GM23338 (cell line): ENCODE results near the gene SLC39A11. TPM values are rescaled to one million over a fixed set of nuclear protein-coding genes. Genes with fewer than 3 reads are reported as not detected.

Experiments
- ATAC-seq: fragments of 200-7000 bp; cut with Tn5 transposase; 3 replicates; pipeline ENCODE4 v1.9.1; 2020
- DNase-seq: peaks from one replicate; pipeline ENCODE4 v3.0.0-alpha.2; 2015; ENCODE audit warnings: low spot score
- H2AFZ ChIP-seq: fragments of 200-600 bp; sonication (generic); 2 replicates; pipeline ENCODE4 v1.8.0; 2016; ENCODE audit warnings: antibody characterized with exemption, mild to moderate bottlenecking, moderate library complexity
- H3F3A ChIP-seq: fragments of 200-600 bp; sonication (generic); replicated peaks from 2 replicates; pipeline ENCODE4 v1.8.0; 2017; ENCODE audit warnings: antibody characterized with exemption, mixed run types, low read depth
- H3K27ac ChIP-seq: fragments of 200-600 bp; sonication (generic); 2 replicates; pipeline ENCODE4 v1.6.1; 2016; ENCODE audit warnings: low read depth
- H3K27me3 ChIP-seq: fragments of 200-600 bp; sonication (generic); 2 replicates; pipeline ENCODE4 v1.8.0; 2016; ENCODE audit warnings: mild to moderate bottlenecking, mixed run types, moderate library complexity; ENCODE audit not compliant: insufficient read depth
- H3K36me3 ChIP-seq: fragments of 200-600 bp; sonication (generic); 2 replicates; pipeline ENCODE4 v1.8.0; 2016; ENCODE audit warnings: mild to moderate bottlenecking; ENCODE audit not compliant: insufficient read depth
- H3K4me1 ChIP-seq: fragments of 200-600 bp; sonication (generic); 2 replicates; pipeline ENCODE4 v1.8.0; 2016; ENCODE audit warnings: mild to moderate bottlenecking, moderate library complexity; ENCODE audit not compliant: insufficient read depth
- H3K4me2 ChIP-seq: fragments of 200-600 bp; sonication (generic); 2 replicates; pipeline ENCODE4 v1.7.1; 2017; ENCODE audit warnings: mixed run types
- H3K4me3 ChIP-seq: fragments of 200-600 bp; sonication (generic); 2 replicates; pipeline ENCODE4 v1.6.1; 2016; ENCODE audit warnings: mixed run types
- H3K79me2 ChIP-seq: fragments of 200-600 bp; sonication (generic); replicated peaks from 2 replicates; pipeline ENCODE4 v1.8.0; 2017; ENCODE audit warnings: mild to moderate bottlenecking; ENCODE audit not compliant: insufficient read depth
- H3K9me2 ChIP-seq: fragments of 200-600 bp; sonication (generic); 2 replicates; pipeline ENCODE4 v1.8.0; 2017; ENCODE audit not compliant: insufficient read depth
- H4K20me1 ChIP-seq: fragments of 200-600 bp; sonication (generic); replicated peaks from 2 replicates; pipeline ENCODE4 v1.8.0; 2017; ENCODE audit warnings: mild to moderate bottlenecking; ENCODE audit not compliant: insufficient read depth
- H3K27ac Mint-ChIP-seq: 2 replicates; pipeline ENCODE4 v1.8.0; 2020; ENCODE audit warnings: inconsistent platforms, mild to moderate bottlenecking, moderate library complexity, mixed read lengths
- H3K27me3 Mint-ChIP-seq: 3 replicates; pipeline ENCODE4 v1.8.0; 2022; ENCODE audit warnings: low read depth, mild to moderate bottlenecking, moderate library complexity, mixed read lengths, inconsistent platforms; ENCODE audit not compliant: insufficient read depth, poor library complexity
- H3K36me3 Mint-ChIP-seq: 3 replicates; pipeline ENCODE4 v1.8.0; 2021; ENCODE audit warnings: low read depth, mild to moderate bottlenecking, inconsistent platforms, moderate library complexity, mixed read lengths
- H3K4me1 Mint-ChIP-seq: 3 replicates; pipeline ENCODE4 v1.8.0; 2020; ENCODE audit warnings: mild to moderate bottlenecking, inconsistent platforms, mixed read lengths
- H3K4me3 Mint-ChIP-seq: 3 replicates; pipeline ENCODE4 v1.8.0; 2021; ENCODE audit warnings: moderate library complexity, mild to moderate bottlenecking, inconsistent platforms, mixed read lengths
- H3K9me3 Mint-ChIP-seq: 3 replicates; pipeline ENCODE4 v1.8.0; 2020; ENCODE audit warnings: moderate library complexity, mild to moderate bottlenecking, inconsistent platforms, mixed read lengths
- CREB1 ChIP-seq: fragments of 250-450 bp; sonication (Bioruptor Pico); IDR thresholded peaks from 2 replicates; pipeline ENCODE4 v1.5.0; 2020; ENCODE audit warnings: low read depth, mild to moderate bottlenecking, moderate library complexity
- CTCF ChIP-seq, 2 experiments: fragments of 200-600 bp in 1 of 2; sonication (generic) in 1 of 2; conservative IDR thresholded peaks; 2 replicates each; pipeline versions ENCODE4 v1.5.1 to v1.6.1; 2016 to 2017; ENCODE audit warnings: antibody characterized with exemption in 2 of 2, low read depth in 2 of 2, mild to moderate bottlenecking in 2 of 2, moderate library complexity in 1 of 2
- EZH2 ChIP-seq: fragments of 200-600 bp; sonication (generic); IDR thresholded peaks from one replicate; pipeline ENCODE4 v1.8.0; 2017; ENCODE audit warnings: antibody characterized with exemption, mild to moderate bottlenecking, low read depth; ENCODE audit not compliant: unreplicated experiment
- EZH2phosphoT487 ChIP-seq: fragments of 200-600 bp; sonication (generic); IDR thresholded peaks from one replicate; pipeline ENCODE4 v1.8.1; 2018; ENCODE audit warnings: antibody characterized with exemption; ENCODE audit not compliant: unreplicated experiment
- JUNB ChIP-seq: IDR thresholded peaks from one replicate; pipeline ENCODE4 v1.6.1; 2016; ENCODE audit warnings: antibody characterized with exemption; ENCODE audit not compliant: unreplicated experiment
- NANOG ChIP-seq: IDR thresholded peaks from 2 replicates; pipeline ENCODE4 v1.6.1; 2016; ENCODE audit warnings: antibody characterized with exemption, borderline replicate concordance
- POLR2AphosphoS5 ChIP-seq: IDR thresholded peaks from 2 replicates; pipeline ENCODE4 v1.6.1; 2016; ENCODE audit warnings: antibody characterized with exemption, low read depth
- REST ChIP-seq: IDR thresholded peaks from one replicate; pipeline ENCODE4 v1.6.1; 2018; ENCODE audit warnings: antibody characterized with exemption; ENCODE audit not compliant: unreplicated experiment
- STAT1 ChIP-seq: IDR thresholded peaks from one replicate; pipeline ENCODE4 v1.6.1; 2016; ENCODE audit warnings: antibody characterized with exemption; ENCODE audit not compliant: unreplicated experiment
- ZNF114 ChIP-seq: fragments of 250-450 bp; sonication (Bioruptor Pico); IDR thresholded peaks from 2 replicates; pipeline ENCODE4 v1.5.0; 2020; ENCODE audit warnings: mild to moderate bottlenecking, moderate library complexity
- ZNF331 ChIP-seq: fragments of 250-450 bp; sonication (Bioruptor Pico); IDR thresholded peaks from 2 replicates; pipeline ENCODE4 v1.5.0; 2020; ENCODE audit warnings: low read depth, mild to moderate bottlenecking, moderate library complexity
- ZNF462 ChIP-seq: fragments of 250-450 bp; sonication (Bioruptor Pico); IDR thresholded peaks from 2 replicates; pipeline ENCODE4 v1.5.0; 2020; ENCODE audit warnings: mild to moderate bottlenecking, moderate library complexity
- polyA plus RNA-seq: library from polyadenylated mRNA; unstranded; fragments of >200 nt; fragmentation: Nextera tagmentation; extraction: Ambion mirVana; gene quantifications from 2 replicates; pipeline ENCODE4 v1.2.1, GENCODE V29; 2016
- total RNA-seq: library from RNA; depleted of rRNA; stranded (reverse); fragments of >200 nt; shearing (Covaris generic); gene quantifications from 2 replicates; pipeline ENCODE4 v1.2.3, GENCODE V29; 2014
- TF ChIP-seq, protein P1 (sequence below): IDR thresholded peaks from 2 replicates; pipeline ENCODE4 v1.6.1; 2016; ENCODE audit warnings: antibody characterized with exemption

Gene SLC39A11
- total and polyA plus RNA-seq, 2 experiments from 2014 or later = 10.8 to 18.1 TPM

DNA sequence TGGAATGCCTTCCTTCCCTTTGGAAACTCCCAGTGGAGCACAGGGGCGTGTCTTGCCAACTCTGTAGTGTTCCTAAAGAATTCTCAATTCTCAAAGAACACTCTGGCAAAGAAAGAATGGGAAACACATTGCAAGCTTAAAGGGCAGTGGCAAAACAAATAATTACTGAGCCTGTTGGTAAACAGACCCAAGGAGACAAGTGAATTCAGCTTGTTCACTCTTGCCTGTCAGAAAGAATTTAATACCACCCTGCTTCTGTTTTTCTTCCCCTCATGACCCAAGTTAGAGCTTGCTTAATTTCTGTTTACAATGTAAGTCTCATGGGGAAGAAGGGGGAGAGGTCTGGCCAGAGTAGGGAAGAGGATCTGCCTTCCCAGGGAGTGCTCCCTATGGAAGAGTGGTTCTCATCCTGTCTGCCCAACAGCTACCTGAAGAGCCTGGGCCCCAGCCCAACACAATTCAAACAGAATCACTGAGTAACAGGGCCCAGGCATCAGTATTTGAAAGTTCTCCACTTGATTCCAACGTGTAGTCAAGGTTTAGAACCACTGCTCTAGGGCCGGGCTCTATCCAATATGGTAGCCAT is 386.0 kb downstream of the SLC39A11 start:
- ATAC-seq = no peak
- no peak overlapping the region for H3K27ac Mint-ChIP-seq
- no peak overlapping the region for H3K27ac ChIP-seq

More for the DNA sequence above, 386.0 kb downstream of the SLC39A11 start:
- Histone ChIP-seq H3F3A (no peaks in the 10 kb centered on the region), H3K79me2 (no peaks in the 10 kb centered on the region), H3K4me1 (no peaks in the 10 kb centered on the region), H3K36me3 (no peaks in the 10 kb centered on the region), H3K27me3 (no peaks in the 10 kb centered on the region), H3K4me3 (no peak overlapping the region), H3K4me2 (no peak overlapping the region), H4K20me1 (no peaks in the 10 kb centered on the region), H2AFZ (no peak overlapping the region), H3K9me2 (peaks cover 8% of the 10 kb centered on the region; the same call in 1 of the 2 replicates)
- no peak for DNase-seq
- Mint-ChIP-seq H3K4me3 (no peak overlapping the region), H3K27me3 (peaks cover 2% of the 10 kb centered on the region), H3K4me1 (no peaks in the 10 kb centered on the region), H3K9me3 (peaks cover 12% of the 10 kb centered on the region), H3K36me3 (peaks cover 4% of the 10 kb centered on the region; the same call in 2 of the 3 replicates)
- no peak for TF ChIP-seq CTCF (conservative IDR thresholded peaks at IDR 0.05; ENCODE audit: low read depth in 2 of 2)
- TF ChIP-seq REST = no peak
- TF ChIP-seq POLR2AphosphoS5 = no peak
- no peak for TF ChIP-seq ZNF331 (CRISPR knock-in tag)
- no peak for TF ChIP-seq EZH2phosphoT487
- no peak for TF ChIP-seq ZNF114 (CRISPR knock-in tag)
- TF ChIP-seq CREB1 (CRISPR knock-in tag) = no peak
- TF ChIP-seq EZH2 = no peak
- no peak for TF ChIP-seq ZNF462 (CRISPR knock-in tag)
- TF ChIP-seq JUNB = no peak
- no peak for TF ChIP-seq NANOG
- TF ChIP-seq STAT1 = no peak
- TF ChIP-seq, protein P1, sequence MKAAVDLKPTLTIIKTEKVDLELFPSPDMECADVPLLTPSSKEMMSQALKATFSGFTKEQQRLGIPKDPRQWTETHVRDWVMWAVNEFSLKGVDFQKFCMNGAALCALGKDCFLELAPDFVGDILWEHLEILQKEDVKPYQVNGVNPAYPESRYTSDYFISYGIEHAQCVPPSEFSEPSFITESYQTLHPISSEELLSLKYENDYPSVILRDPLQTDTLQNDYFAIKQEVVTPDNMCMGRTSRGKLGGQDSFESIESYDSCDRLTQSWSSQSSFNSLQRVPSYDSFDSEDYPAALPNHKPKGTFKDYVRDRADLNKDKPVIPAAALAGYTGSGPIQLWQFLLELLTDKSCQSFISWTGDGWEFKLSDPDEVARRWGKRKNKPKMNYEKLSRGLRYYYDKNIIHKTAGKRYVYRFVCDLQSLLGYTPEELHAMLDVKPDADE = no peak
